CD14-positive monocyte (primary cell): ENCODE data around the gene RXFP3. TPM values are rescaled to one million over a fixed set of nuclear protein-coding genes. Genes with fewer than 3 reads are reported as not detected.

ENCODE experiments used
- DNase-seq, 3 donors: peaks; one replicate each; pipeline ENCODE4 v3.0.0-alpha.2; 2011 to 2022
- H2AFZ ChIP-seq: 2 replicates; pipeline ENCODE4 v1.6.0; 2012; ENCODE audit warnings: mild to moderate bottlenecking, low read depth, low read length, inconsistent platforms; ENCODE audit not compliant: insufficient read depth, poor library complexity, severe bottlenecking
- H3K27ac ChIP-seq, 2 donors: 1 replicate in 1 of 2; 2 replicates in 1 of 2; pipeline ENCODE4 v1.5.1; 2012 to 2013; ENCODE audit warnings: low read length in 2 of 2, control low read depth in 1 of 2, inconsistent platforms in 1 of 2, low read depth in 1 of 2, mild to moderate bottlenecking in 1 of 2
- H3K27me3 ChIP-seq, 2 donors: one replicate each; pipeline versions ENCODE4 v1.6.0 to v1.6.1; 2011 to 2013; ENCODE audit warnings: low read length in 2 of 2; ENCODE audit not compliant: control insufficient read depth in 2 of 2, insufficient read depth in 2 of 2
- H3K36me3 ChIP-seq, 2 donors: replicated peaks in 1 of 2; 1 replicate in 1 of 2; 2 replicates in 1 of 2; pipeline versions ENCODE4 v1.5.1 to v1.6.1; 2012 to 2013; ENCODE audit warnings: low read length in 2 of 2, control low read depth in 1 of 2, inconsistent platforms in 1 of 2, mild to moderate bottlenecking in 1 of 2; ENCODE audit not compliant: insufficient read depth in 2 of 2, control insufficient read depth in 1 of 2
- H3K4me1 ChIP-seq, 2 donors: 1 replicate in 1 of 2; 2 replicates in 1 of 2; pipeline versions ENCODE4 v1.5.1 to v1.6.1; 2012 to 2013; ENCODE audit warnings: low read length in 2 of 2, control low read depth in 1 of 2, inconsistent platforms in 1 of 2, mild to moderate bottlenecking in 1 of 2, moderate library complexity in 1 of 2; ENCODE audit not compliant: insufficient read depth in 2 of 2, control insufficient read depth in 1 of 2
- H3K4me2 ChIP-seq: replicated peaks from 2 replicates; pipeline ENCODE3; 2012; ENCODE audit warnings: low read length, moderate library complexity, mild to moderate bottlenecking; ENCODE audit not compliant: poor library complexity, severe bottlenecking; ENCODE audit errors: extremely low read depth
- H3K4me3 ChIP-seq, 3 experiments: fragments of 200-600 bp in 1 of 3; sonication (generic) in 1 of 3; replicated peaks in 1 of 3; 1 replicate in 2 of 3; 2 replicates in 1 of 3; pipeline ENCODE4 v1.5.1; 2011 to 2013; ENCODE audit warnings: low read length in 3 of 3, mild to moderate bottlenecking in 3 of 3, control low read depth in 2 of 3, low read depth in 2 of 3, inconsistent platforms in 1 of 3, moderate library complexity in 1 of 3
- H3K79me2 ChIP-seq: 2 replicates; pipeline ENCODE4 v1.6.0; 2012; ENCODE audit warnings: mild to moderate bottlenecking, control low read depth, inconsistent platforms, low read length, moderate library complexity; ENCODE audit not compliant: insufficient read depth
- H3K9ac ChIP-seq: 2 replicates; pipeline ENCODE4 v1.6.0; 2017; ENCODE audit warnings: low read length, mild to moderate bottlenecking; ENCODE audit not compliant: insufficient read depth, poor library complexity, severe bottlenecking
- H3K9me3 ChIP-seq, 2 donors: replicated peaks in 1 of 2; 1 replicate in 1 of 2; 2 replicates in 1 of 2; pipeline versions ENCODE4 v1.5.1 to v1.6.1; 2012 to 2013; ENCODE audit warnings: low read length in 2 of 2, control low read depth in 1 of 2; ENCODE audit not compliant: control insufficient read depth in 1 of 2, insufficient read depth in 1 of 2
- H4K20me1 ChIP-seq: 2 replicates; pipeline ENCODE4 v1.6.0; 2012; ENCODE audit warnings: mild to moderate bottlenecking, low read length, control low read depth, moderate library complexity; ENCODE audit not compliant: insufficient read depth
- H3K27ac Mint-ChIP-seq, 7 donors: one replicate each; pipeline ENCODE4 v1.8.0; 2020; ENCODE audit warnings: mild to moderate bottlenecking in 7 of 7, mixed read lengths in 7 of 7, moderate library complexity in 6 of 7, inconsistent platforms in 2 of 7
- H3K27me3 Mint-ChIP-seq, 3 donors: one replicate each; pipeline ENCODE4 v1.8.0; 2021 to 2022; ENCODE audit warnings: low read depth in 3 of 3, mild to moderate bottlenecking in 3 of 3, mixed read lengths in 3 of 3, moderate library complexity in 3 of 3, inconsistent platforms in 1 of 3
- H3K36me3 Mint-ChIP-seq, 2 donors: one replicate each; pipeline ENCODE4 v1.8.0; 2020; ENCODE audit warnings: mixed read lengths in 2 of 2, inconsistent platforms in 1 of 2, mild to moderate bottlenecking in 1 of 2
- H3K4me1 Mint-ChIP-seq: one replicate; pipeline ENCODE4 v1.8.0; 2020; ENCODE audit warnings: mild to moderate bottlenecking, mixed read lengths
- H3K4me3 Mint-ChIP-seq, 2 donors: one replicate each; pipeline ENCODE4 v1.8.0; 2020; ENCODE audit warnings: mild to moderate bottlenecking in 2 of 2, mixed read lengths in 2 of 2, moderate library complexity in 1 of 2
- H3K9me3 Mint-ChIP-seq, 7 donors: one replicate each; pipeline ENCODE4 v1.8.0; 2020 to 2022; ENCODE audit warnings: mixed read lengths in 7 of 7, mild to moderate bottlenecking in 6 of 7, moderate library complexity in 6 of 7, inconsistent platforms in 2 of 7
- CTCF ChIP-seq: fragments of 200-600 bp; IDR thresholded peaks from one replicate; pipeline ENCODE4 v1.8.0; 2022; ENCODE audit warnings: antibody characterized with exemption, mild to moderate bottlenecking
- WGBS: methylation state at CpG from one replicate; pipeline ENCODE4 v1.1.5; 2013; ENCODE audit warnings: missing lambda C conversion rate; ENCODE audit not compliant: insufficient coverage; 5-methylcytosine and 5-hydroxymethylcytosine counted together
- intact Hi-C, 2 donors: fragments of 100-400 bp; cut with micrococcal nuclease; formaldehyde crosslinking; loops; one replicate each; pipeline versions ENCODE4 v1.15.0 to v1.15.1; 2023
- polyA plus RNA-seq, 3 donors: library from polyadenylated mRNA; depleted of rRNA in 1 of 3; unstranded in 2 of 3; stranded (reverse) in 1 of 3; fragments of 300-500 nt in 2 of 3; fragments of >200 nt in 1 of 3; fragmentation: Illumina TruSeq in 2 of 3; gene quantifications; 1 replicate in 2 of 3; 2 replicates in 1 of 3; pipeline ENCODE4 v1.2.3, GENCODE V29; 2012 to 2021

RXFP3 gene
- polyA plus RNA-seq, 3 donors, result not detected

DNA sequence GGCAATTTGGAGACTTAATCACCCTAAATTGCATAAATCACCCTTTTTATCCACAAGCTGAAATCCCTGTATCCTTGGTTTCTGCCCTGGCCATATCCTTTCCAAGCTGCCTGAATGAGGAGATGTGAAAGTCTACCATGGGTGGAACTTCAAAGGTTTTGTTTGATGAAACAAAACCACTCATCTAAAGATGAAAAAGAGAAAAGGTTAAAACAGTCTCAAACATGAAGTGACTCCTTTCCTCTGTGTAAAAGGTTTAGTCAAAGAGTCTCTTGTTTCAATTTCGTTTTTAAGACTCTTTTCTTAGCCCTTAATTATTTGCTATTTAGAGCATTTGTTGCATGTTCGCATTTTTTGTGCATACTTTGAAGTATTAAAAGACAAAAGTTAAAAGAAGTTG lies 37.1 kb downstream of the RXFP3 start:
- no peak overlapping the region for H3K27ac Mint-ChIP-seq
- intact Hi-C loops, result no loop called here

GRCh38 chr5:33975852-33976251 lies 39.7 kb downstream of the RXFP3 start:
- Histone ChIP-seq H3K27me3 (no peaks in the 10 kb centered on the region), H4K20me1 (no peaks in the 10 kb centered on the region), H3K4me1 (no peaks in the 10 kb centered on the region), H3K4me2 (no peak overlapping the region), H3K36me3 (no peaks in the 10 kb centered on the region), H2AFZ (no peak overlapping the region), H3K79me2 (no peaks in the 10 kb centered on the region), H3K4me3 (no peak overlapping the region), H3K9ac (no peak overlapping the region), H3K27ac (no peak overlapping the region), H3K9me3 (no peaks in the 10 kb centered on the region)
- no peak for DNase-seq
- Mint-ChIP-seq H3K4me3 (no peak overlapping the region), H3K27me3 (peaks cover 0 to 2% (median 1%) of the 10 kb centered on the region in 3 donors), H3K9me3 (peaks cover 0 to 1% (median 0%) of the 10 kb centered on the region in 7 donors), H3K4me1 (no peaks in the 10 kb centered on the region), H3K27ac (no peak overlapping the region), H3K36me3 (no peaks in the 10 kb centered on the region)
- 92% methylated on average over 1 of the region's 5 CpGs for WGBS
- TF ChIP-seq CTCF, result no peak
- intact Hi-C loops, result no loop called here

More for the DNA sequence above, 37.1 kb downstream of the RXFP3 start:
- no peaks in the 10 kb centered on the region for H3K79me2 ChIP-seq
- H3K27me3 Mint-ChIP-seq, result peaks cover under 1 to 2% (median 1%) of the 10 kb centered on the region in 3 donors
- H3K4me3 Mint-ChIP-seq, result no peak overlapping the region
- H3K4me2 ChIP-seq, result no peak overlapping the region
- no peaks in the 10 kb centered on the region for H3K36me3 Mint-ChIP-seq
- no CpG with 5 or more reads among the region's 2 CpGs for WGBS
- no peak overlapping the region for H2AFZ ChIP-seq
- no peak overlapping the region for H3K9ac ChIP-seq
- no peaks in the 10 kb centered on the region for H4K20me1 ChIP-seq
- no peaks in the 10 kb centered on the region for H3K36me3 ChIP-seq
- H3K9me3 Mint-ChIP-seq, result peaks cover 0 to 1% (median 0%) of the 10 kb centered on the region in 7 donors
- no peak for TF ChIP-seq CTCF
- no peak overlapping the region for H3K27ac ChIP-seq
- H3K4me1 ChIP-seq, result no peaks in the 10 kb centered on the region
- H3K4me3 ChIP-seq, result no peak overlapping the region
- H3K4me1 Mint-ChIP-seq, result no peaks in the 10 kb centered on the region
- H3K9me3 ChIP-seq, result no peaks in the 10 kb centered on the region
- no peak for DNase-seq
- H3K27me3 ChIP-seq, result no peaks in the 10 kb centered on the region
